Epithelial cell of alveolus of lung (primary cell): ENCODE data around the gene EVL. TPM values are rescaled to one million over a fixed set of nuclear protein-coding genes. Genes with fewer than 3 reads are reported as not detected.

ENCODE experiments used
- total RNA-seq: library from RNA; depleted of rRNA; stranded (reverse); fragments of >200 nt; gene quantifications from 2 replicates; pipeline ENCODE4 v1.2.1, GENCODE V29; 2015

The EVL gene
- total RNA-seq, result 15.1 and 40.6 TPM in 2 replicates

GRCh38 chr14:100065111-100065871, at the start of gene EVL:
Gene EVL, plus strand, starts transcription at chr14:100065422. Its CDS starts 79 bp downstream, at chr14:100065501.

GRCh38 chr14:100159094-100159864, 94.1 kb downstream of the EVL start, which contains the start of gene DEGS2:
Gene DEGS2, minus strand, starts transcription at chr14:100159645. Its CDS starts 58 bp downstream, at chr14:100159587.

Other genes starting within 250 kb of the EVL start
- gene DEGS2, start 94.2 kb downstream of the EVL start, total RNA-seq, result 0.56 TPM in 1 of 2 replicates, not detected in the other
- gene YY1, start 173.7 kb downstream of the EVL start, total RNA-seq, result 36.1 and 46.5 TPM in 2 replicates
- gene SLC25A29, start 241.0 kb downstream of the EVL start, total RNA-seq, result 16.5 and 51.0 TPM in 2 replicates